Fibroblast of pulmonary artery (primary cell): ENCODE measurements around the gene CD34.
"Not testable (repeated sequence)": the region's sequence is repeated elsewhere in the genome, so short reads cannot be mapped to it uniquely, and the experiment has no call there.

ENCODE experiments used
- DNase-seq: peaks from one replicate; pipeline ENCODE4 v3.0.0-alpha.2; 2010; ENCODE audit warnings: low read depth
- H3K4me3 ChIP-seq: replicated peaks from 2 replicates; pipeline ENCODE4 v1.5.1; 2011; ENCODE audit warnings: low read depth, mild to moderate bottlenecking, control low read depth, low read length, moderate library complexity
- CTCF ChIP-seq: IDR thresholded peaks from 2 replicates; pipeline ENCODE4 v1.5.1; 2011; ENCODE audit warnings: mild to moderate bottlenecking, control low read depth, low read length, inconsistent platforms; ENCODE audit errors: missing control alignments

Gene CD34

GRCh38 chr1:207878939-207879338 lies 32.0 kb downstream of the CD34 start:
- no peak overlapping the region for H3K4me3 ChIP-seq
- no peak for TF ChIP-seq CTCF
- no peak for DNase-seq

- not testable (repeated sequence) for DNase-seq, H3K4me3 ChIP-seq
These were observed 33.0 kb downstream of the CD34 start for GRCh38 chr1:207877914-207878313.

- no peak for DNase-seq
- H3K4me3 ChIP-seq, result no peak overlapping the region
- peak; percentile 34 for TF ChIP-seq CTCF
These were observed 34.8 kb downstream of the CD34 start for GRCh38 chr1:207876131-207876530.

GRCh38 chr1:207875532-207875931 lies 35.4 kb downstream of the CD34 start:
- H3K4me3 ChIP-seq, result no peak overlapping the region
- DNase-seq, result no peak
- no peak for TF ChIP-seq CTCF

- no peak for TF ChIP-seq CTCF
- no peak overlapping the region for H3K4me3 ChIP-seq
- no peak for DNase-seq
These were observed 37.7 kb downstream of the CD34 start for GRCh38 chr1:207873055-207873890.

- DNase-seq, result no peak
- no peak for TF ChIP-seq CTCF
- H3K4me3 ChIP-seq, result no peak overlapping the region
These were observed 38.3 kb downstream of the CD34 start for GRCh38 chr1:207872621-207873020.

- H3K4me3 ChIP-seq, result no peak overlapping the region
- no peak for TF ChIP-seq CTCF
- DNase-seq, result no peak
These were observed 39.7 kb downstream of the CD34 start for GRCh38 chr1:207871117-207871649.
